Measurements from ENCODE around the gene IL7R.
"Not testable (repeated sequence)": the region's sequence is repeated elsewhere in the genome, so short reads cannot be mapped to it uniquely, and the experiment has no call there.

Gene IL7R

DNA sequence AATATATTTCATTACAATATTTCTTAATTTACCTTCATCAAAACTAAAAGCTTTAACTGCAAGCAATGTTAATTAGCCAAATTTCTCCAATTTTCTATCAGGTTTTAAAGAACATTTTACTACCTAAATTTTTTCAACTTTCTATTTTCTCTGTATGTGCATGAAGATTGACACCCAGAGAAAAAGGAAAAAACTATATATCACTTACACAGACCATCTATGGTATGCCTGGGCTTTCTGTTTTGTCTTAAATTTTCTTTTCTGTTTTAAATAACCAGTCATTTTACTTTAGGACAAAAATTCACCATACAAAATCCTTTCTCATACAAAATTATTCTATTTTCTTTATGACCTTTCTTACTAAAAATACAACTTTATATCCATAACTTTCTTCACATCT lies 13.8 kb upstream of the IL7R start:
- DNase-seq = no peak

DNA sequence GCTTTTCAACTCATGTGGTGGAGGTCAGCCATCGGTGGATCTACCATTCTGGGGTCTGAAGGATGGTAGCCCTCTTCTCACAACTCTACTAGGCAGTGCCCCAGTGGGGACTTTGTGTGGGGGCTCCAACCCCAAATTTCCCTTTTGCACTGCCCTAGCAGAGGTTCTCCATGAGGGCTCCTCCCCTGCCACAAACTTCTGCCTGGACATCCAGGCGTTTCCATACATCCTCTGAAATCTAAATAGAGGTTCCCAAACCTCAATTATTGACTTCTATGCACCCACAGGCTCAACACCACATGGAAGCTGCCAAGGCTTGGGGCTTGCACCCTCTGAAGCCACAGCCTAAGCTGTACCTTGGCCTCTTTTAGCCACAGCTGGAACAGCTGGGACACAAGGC lies 11.2 kb upstream of the IL7R start:
- DNase-seq = not testable (repeated sequence)

DNA sequence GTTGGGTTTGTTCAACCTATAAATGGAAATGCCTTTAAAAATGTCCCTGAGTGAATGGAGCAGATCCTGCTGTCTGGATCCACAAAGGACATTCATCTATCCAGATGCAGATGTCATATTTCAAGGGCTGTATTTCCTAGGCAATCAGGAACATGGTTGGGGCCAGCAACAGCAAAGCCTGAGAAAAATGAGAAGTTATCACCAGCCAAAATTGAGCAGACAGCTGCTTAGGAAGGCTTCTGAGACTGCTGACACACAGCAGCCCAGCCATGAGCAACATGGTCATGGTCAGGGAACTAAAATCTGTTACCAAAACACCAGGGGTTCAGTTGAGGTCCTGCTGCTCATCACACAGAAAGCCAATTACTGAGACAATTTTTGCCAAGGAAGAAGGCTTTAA lies 9.2 kb upstream of the IL7R start:
- no peak for DNase-seq

DNA sequence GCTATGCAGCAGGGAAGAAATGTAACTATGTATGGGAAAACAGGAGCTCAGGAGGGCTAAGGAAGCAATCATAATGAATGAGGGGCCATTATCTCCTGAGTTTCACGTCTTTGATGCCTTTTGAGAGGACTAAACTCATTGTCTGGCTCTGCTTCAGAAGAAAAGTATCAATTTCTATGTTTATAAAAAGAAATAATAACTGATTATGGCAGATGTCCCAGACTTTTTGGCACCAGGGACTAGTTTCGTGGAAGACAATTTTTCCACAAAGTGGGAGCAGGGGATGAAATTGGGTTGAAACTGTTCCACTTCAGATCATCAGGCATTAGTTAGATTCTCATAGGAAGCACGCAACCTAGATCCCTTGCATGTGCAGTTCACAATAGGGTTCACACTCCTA lies 8.7 kb upstream of the IL7R start:
- no peak for DNase-seq

DNA sequence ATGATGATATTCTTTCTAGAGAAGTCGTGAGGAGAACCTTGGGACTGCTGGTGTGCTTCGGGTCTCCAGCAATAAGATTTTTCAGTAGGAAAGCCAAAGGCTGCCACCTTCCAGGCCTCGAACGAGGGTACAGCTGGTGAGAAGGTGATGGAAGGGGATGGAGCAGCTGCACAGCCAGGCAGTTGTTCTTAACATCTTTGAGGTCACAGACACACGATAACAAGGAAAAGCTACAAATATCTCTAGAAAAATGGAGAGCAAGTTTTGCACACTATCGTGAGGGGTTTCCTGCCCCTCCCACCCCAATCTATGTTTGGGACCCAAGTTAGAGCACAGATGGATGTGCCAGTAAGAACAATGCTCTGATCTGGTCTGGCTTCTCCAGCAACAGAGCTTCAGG lies 6.8 kb upstream of the IL7R start:
- no peak for DNase-seq

DNA sequence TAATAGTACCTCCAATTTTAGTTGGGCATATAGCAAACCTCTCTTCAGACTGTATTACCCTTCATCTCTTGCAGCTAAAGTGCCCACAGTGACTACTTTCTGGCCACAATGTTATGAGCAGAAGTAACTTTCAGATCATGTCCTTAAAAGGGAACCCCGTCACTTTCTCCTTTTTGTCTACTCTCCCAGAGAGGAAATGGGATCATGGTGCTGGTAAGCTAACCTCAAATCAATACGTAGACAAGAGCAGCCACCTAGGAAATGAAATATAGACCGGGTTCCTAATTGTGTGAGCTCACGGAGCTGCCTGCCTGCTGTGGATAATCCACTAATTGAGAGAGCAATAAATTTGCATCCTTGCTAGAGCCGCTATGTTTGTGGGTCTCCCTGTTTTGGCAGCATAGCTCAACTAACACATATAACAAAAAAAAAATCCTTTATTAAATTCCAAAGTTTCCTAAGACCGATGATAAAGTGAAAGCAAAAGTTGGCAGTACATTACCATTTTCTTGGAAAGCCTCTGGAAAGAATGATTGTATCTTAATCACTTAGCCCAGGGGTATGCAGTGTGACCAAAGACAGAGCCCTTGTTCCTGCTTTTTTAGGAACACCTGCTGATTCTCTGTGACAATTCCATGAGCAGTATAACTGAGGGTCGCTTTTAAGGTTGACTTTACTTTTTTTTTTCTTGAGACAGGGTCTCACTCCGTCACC lies 5.6 kb upstream of the IL7R start:
- DNase-seq = no peak

DNA sequence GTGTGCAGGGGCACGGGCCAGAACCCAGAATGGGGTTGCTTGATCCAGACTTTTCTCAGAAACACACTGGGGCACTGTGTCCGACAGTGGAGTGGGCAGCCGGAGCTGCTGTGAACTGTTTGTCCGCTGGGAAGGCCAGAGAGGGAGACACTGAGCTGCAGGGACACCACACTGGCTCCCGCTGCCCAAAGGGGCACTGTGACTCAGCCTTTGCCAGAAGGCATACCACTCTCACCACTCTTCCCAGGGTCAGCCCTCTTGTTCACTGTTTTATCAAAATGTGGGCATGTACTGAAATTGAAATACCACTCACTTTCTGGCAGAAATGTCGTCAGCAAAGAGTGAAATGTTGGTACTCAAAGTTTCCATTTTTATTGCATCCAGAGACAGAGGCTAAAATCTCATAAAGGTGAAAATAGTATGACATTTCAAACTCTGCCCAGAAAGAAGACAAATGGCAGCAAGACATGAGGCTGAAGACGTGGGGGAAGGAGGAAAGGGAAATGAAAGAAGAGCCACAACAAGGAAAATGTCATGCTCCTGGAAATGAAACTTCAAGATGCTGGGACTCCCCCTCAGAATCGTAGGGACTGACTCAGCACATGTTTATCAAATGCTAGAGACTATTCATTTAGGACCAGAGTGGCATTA lies 4.5 kb upstream of the IL7R start:
- no peak for DNase-seq

DNA sequence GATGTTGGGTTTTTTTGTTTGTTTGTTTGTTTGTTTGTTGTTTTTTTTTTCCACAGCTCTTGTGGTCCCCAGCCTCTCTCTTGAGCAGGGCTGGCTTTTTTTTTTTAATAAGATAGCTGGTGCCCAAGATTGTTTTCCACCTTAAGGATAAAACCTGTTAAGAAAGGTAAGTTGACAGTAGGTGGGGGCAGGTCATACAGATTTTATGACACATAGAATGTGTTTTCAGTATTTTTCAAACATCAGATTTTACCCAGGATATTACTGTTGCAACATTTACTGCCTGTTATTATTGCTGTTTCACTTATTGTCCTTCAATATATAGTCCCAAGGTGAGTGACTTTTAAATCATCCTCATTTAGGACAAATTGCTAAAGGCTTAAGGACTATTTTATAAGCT lies 3.9 kb upstream of the IL7R start:
- DNase-seq = no peak

DNA sequence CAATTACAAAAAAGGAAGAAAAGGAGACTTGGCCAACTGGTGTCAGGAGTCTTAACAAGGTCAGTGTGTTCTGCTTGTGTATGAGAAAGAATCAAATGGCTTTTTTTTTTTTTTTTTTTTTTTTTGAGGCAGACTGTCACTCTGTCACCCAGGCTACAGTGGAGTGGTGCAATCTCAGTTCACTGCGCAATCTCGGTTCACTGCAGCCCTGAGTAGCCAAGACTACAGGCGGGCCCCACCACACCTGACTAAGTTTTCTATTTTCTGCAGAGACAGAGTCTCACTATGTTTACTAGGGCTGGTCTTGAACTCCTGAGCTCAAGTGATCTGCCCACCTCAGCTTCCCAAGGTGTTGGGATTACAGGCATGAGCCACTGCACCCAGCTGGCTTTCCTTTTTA lies 3.1 kb upstream of the IL7R start:
- DNase-seq = no peak

DNA sequence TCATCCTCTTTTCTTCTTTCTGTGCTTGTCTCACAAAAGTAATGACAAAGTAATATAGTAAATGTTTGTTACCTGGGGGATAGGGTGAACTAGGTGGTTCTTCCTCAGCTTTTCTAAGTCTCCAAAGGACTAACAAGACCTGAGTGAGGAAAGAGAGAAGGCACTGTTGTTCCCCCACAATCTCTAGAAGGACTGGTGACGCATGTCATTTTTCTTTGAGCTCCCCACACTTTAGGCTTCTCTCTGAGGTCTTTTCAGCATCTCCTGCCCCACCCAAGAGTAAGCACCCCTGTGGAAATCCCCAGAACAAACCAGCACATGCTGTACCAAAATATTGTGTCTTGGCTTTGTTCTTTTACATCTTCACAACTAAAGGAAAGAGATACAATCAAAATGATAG lies 2.4 kb upstream of the IL7R start:
- DNase-seq = no peak

DNA sequence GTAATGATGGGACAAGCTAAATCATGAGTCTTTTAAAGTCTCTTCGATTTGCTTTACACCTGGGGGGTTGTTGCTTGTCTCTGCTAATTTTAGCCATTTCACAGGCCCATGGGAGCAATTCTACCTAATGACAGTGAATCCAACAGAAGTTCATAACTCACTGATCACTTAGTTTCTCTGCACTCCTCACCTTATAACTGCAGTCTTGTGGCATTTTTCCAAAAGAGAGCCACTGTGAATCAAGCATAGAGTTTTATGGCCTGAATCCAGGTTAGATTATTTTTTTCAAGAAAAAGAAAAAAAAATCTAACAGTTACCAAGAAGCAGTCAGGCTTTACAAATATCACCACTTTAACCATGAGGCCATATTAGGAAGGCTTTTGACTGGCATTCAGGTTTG lies 1.5 kb upstream of the IL7R start:
- DNase-seq = no peak

DNA sequence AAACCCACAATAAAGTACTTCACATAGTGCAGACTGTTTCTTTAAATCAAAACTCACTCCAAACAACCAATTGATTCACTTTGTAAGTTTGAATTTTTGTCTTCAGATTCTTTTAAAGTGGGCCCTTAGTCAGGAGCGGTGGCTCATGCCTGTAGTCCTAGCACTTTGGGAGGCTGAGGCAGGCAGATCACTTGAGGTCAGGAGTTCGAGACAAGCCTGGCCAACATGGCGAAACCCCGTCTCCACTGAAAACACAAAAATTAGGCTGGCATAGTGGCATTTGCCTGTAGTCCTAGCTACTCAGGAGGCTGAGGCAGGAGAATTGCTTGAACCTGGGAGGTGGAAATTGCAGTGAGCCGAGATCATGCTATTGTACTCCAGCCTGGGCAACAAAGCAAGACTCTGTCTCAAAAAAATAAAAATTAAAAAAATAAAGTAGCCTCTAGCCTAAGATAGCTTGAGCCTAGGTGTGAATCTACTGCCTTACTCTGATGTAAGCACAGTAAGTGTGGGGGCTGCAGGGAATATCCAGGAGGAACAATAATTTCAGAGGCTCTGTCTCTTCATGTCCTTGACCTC lies 416 bp upstream of the IL7R start:
- not testable (repeated sequence) for DNase-seq

DNA sequence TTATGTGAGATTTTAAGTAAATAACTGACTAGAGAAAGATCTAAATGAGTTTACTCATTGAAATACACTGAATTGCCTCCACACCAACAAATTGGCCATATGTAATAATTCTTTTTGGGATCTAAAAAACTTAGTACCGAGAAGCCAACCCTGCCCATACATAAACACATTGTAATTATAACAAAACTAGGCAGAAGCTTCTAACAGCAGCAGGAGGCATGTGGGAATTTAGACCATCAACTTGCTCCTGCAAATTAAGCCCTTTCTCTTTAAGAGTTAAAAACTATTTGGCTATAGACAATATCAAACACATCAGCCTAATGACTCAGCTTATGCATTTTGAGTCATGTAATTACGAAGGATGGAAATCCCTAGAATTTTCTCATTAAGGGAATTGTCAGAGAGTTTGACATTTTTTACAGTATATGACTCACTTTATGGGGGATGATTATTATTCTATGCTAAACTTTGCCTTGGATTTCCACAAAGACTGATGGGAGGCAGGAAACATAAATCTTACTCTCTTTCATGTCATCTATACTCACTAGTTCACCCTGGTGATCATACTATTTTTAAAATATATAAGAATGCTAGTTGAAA lies 1.0 kb downstream of the IL7R start:
- DNase-seq = no peak

DNA sequence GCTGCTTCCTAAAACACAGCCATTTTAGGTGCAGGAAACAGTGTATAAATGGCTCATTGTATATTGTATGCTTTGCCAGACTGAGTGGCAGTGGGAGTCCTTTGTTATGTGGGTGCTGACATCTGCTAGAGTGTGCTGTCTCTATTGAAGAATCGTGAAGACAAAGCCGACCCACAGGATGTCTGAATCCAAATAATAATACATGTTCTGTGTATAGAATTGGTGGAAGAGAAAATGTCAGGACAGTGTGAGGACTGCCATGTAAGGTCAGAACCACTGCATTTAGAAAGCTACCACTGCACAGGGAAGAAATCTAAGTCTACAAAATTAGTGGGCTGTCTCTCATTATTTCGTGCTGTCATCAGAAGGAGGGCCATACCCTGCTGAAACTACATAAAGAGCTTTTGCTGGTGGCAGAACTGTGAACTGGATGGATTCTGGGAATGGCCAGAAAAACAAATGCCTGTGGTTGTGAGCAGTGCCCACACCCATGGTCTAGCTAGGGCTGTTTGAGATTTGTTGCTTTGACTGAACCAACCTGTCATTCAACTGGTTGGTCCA lies 2.5 kb downstream of the IL7R start:
- DNase-seq = no peak

DNA sequence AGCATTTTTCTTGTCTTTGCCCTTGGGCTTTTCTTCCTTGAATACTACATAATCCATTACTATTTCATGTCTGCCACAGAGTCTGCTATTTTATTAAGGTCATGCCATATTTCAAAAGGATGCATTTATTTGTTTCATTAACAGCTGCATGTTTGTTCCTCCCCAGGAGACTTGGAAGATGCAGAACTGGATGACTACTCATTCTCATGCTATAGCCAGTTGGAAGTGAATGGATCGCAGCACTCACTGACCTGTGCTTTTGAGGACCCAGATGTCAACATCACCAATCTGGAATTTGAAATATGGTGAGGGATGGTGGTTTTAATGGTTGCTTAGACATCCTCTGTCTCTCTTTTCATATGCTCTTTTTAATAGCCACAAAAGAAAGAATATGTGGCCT lies 4.0 kb downstream of the IL7R start:
- no peak for DNase-seq

DNA sequence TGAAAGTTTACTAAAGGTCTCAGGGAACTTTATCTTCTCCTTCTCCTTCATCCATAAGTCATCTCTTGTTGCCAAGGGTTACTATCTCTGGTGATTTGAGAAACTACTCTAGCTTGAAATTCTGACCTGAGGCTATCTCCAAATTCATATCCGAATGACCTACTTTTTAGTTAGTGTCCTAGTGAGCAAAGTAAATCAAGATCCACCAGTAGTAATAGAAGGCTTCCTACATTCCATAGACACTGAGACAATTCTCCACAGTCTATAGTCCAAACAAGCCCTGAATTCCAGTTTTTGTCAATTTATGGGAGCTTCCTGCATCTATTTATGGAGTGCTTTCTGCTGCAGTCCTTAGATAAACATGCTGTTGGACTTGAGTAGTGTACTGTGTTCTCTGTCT lies 5.0 kb downstream of the IL7R start:
- no peak for DNase-seq

DNA sequence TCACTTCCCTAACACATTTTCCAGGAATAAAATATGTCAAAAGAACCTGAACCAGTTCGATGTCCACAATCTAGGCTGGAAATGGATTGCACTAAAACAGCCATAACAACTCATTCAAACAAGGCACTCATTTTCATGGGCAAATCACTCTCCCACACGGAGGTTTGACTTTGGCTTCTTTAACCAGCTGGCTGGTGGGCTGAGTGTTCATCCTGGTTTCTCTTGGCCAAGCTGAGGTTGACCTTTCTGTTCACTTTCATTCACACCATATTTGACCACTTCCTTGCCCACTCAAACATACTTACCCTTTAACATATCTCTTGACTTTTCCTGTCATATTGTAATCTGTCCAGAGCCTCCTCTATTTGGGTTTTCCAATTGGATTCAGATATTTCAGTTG lies 5.4 kb downstream of the IL7R start:
- DNase-seq = no peak

DNA sequence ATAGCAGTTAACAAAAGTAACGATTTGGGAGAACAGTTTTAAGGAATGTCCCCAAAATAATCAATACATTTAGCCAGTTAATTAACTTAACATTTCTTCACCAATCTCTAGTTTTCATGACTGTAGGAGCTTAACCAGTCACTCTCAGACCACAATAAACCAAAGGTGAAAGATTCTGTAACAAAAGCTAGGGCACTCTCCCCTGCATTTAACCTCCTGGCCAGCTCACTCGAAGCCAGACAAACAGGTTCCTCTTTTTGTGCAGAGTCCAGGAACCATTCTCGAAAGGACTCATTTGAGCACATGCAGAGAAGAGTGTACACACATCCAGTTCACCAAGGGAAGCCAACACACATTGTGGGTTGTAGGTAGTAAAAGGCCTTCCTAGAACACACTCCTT lies 6.5 kb downstream of the IL7R start:
- no peak for DNase-seq

DNA sequence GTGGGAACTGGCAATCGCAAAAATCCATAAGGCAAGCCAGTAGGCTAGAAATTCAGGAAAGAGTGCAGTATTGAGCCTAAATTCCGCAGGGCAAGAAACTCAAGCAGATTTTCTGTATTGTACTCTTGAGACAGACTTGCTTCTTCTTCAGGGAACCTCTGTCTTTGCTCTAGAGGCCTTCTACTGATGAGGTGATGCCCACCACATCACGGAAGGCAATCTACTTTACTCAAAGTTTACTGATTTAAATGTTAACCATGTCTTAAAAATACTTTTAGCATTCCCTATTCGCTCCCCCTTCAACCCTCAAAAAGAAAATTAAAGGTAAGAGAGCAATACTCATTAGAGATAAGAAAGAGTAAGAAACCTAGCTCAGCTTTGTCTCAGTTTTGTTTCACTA lies 11.3 kb downstream of the IL7R start:
- DNase-seq = no peak

DNA sequence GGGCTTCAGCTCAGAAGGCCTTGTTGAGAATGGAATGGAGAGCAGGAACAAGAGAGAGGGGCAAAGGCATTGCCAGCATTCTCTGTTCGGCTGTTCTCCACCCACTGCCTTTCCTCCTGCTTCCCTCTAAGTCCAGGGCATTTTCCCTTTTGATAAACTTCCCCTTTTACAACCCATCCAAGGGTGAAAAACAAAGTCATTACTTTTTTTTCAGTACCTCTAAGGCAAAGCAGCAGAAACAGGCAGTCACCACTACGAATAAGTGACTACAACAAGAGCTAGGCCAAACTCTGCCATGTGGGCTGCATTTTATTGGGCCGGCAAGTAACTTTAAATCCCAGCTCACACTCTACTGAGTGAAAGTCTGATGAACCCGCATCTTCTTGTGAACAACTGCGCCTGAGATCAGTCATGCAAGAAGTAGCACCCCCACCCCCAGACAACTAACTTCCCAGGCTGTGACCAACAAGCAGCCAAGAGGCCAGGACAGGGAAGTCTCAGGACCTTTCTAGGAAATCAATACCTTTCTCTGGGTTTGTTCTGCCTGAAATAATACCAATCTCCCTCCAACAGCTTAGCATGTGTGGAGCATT lies 13.1 kb downstream of the IL7R start:
- no peak for DNase-seq

DNA sequence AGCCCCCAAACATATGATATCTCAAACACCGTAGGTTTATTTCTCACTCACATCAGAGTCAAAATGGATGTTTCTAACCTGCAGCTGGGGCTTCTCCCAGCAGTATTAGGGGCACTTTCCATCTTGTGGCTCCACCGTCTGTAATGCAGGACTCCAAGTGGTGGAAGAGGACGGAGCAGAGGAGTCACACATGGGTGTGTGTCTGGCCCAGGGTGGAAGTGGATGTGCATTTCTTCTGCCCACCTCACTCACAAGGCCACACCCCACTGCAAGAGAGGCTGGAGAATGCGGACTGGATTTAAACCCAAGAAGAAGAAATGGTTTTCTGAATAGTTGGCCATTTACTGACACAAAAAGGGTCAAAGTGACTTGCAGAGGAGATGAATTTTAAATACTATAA lies 13.9 kb downstream of the IL7R start:
- no peak for DNase-seq

DNA sequence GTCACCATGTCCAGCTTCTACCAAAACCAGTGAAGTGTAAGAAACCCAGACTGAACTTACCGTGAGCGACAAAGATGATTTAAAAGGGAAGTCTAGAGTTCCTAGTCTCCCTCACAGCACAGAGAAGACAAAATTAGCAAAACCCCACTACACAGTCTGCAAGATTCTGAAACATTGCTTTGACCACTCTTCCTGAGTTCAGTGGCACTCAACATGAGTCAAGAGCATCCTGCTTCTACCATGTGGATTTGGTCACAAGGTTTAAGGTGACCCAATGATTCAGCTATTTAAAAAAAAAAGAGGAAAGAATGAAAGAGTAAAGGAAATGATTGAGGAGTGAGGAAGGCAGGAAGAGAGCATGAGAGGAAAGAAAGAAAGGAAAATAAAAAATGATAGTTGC lies 19.8 kb downstream of the IL7R start:
- DNase-seq = no peak

DNA sequence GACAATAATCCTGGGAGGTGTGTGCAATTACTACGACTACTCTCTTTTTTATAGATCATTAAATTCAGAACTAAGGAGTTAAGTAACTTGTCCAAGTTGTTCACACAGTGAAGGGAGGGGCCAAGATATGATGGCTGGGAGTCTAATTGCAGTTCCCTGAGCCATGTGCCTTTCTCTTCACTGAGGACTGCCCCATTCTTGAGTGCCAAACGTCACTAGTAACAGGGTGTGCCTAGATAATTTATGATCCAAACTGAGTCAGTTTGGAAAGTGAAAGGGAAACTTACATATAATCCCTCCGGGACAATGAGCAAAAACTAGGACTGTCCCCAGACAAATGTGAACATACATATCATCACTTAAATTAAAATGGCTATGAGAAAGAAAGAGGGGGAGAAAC lies 20.2 kb downstream of the IL7R start:
- no peak for DNase-seq

DNA sequence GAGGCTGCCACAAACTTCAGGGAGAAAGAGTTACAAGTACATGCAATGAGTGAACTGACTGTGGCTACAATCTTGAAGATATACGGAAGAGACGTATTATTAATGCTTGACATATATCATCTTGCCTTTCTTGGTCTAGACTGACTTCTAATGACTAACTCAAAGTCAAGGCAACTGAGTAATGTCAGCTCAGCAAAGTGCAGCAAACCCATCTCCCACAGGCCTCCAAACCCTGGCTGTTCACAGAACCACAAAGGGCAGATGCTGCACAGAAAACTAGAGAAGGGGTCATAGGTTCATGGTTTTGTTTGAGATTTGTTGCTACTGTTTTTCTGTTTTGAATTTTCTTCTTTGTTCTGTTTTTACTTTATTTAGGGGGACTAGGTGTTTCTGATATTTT lies 21.0 kb downstream of the IL7R start:
- DNase-seq = no peak

All from NCI-H82 (cell line).